GM12872 (cell line): ENCODE measurements around the gene GRIN3A.

ENCODE experiments used
- CTCF ChIP-seq: IDR thresholded peaks from 3 replicates; pipeline ENCODE4 v1.5.1; 2011; ENCODE audit warnings: low read depth, mild to moderate bottlenecking, low read length, moderate library complexity; ENCODE audit not compliant: insufficient read depth

The GRIN3A gene

GRCh38 chr9:101675341-101675740, 63.1 kb downstream of the GRIN3A start:
- TF ChIP-seq CTCF: no peak

GRCh38 chr9:101674165-101674564, 64.3 kb downstream of the GRIN3A start:
- TF ChIP-seq CTCF: no peak

GRCh38 chr9:101673642-101674041, 64.8 kb downstream of the GRIN3A start:
- TF ChIP-seq CTCF: no peak

- no peak for TF ChIP-seq CTCF
These were observed 66.9 kb downstream of the GRIN3A start for GRCh38 chr9:101671567-101671966.

GRCh38 chr9:101668421-101668820, 70.0 kb downstream of the GRIN3A start:
- TF ChIP-seq CTCF: no peak

GRCh38 chr9:101664453-101664852, 74.0 kb downstream of the GRIN3A start:
- no peak for TF ChIP-seq CTCF

GRCh38 chr9:101652601-101653175, 85.8 kb downstream of the GRIN3A start:
- no peak for TF ChIP-seq CTCF
